Stimulated activated CD8-positive, alpha-beta memory T cell treated with anti-CD3 and anti-CD28 coated beads, Interleukin-12 subunit alpha, Interleukin-12 subunit beta, amount 100 ng/mL, for 1 hour (primary cell): ENCODE results near the gene CAMKK1.

Source experiments
- DNase-seq: peaks from one replicate; pipeline ENCODE4 v3.0.0-alpha.2; 2020; ENCODE audit warnings: low read depth

CAMKK1 gene

GRCh38 chr17:3893003-3893719 is at the start of gene CAMKK1:
TSS of gene CAMKK1 (minus strand) at chr17:3893053. CDS start at chr17:3885687, 7,366 bp downstream.
- peak; percentile 73 for DNase-seq

DNA sequence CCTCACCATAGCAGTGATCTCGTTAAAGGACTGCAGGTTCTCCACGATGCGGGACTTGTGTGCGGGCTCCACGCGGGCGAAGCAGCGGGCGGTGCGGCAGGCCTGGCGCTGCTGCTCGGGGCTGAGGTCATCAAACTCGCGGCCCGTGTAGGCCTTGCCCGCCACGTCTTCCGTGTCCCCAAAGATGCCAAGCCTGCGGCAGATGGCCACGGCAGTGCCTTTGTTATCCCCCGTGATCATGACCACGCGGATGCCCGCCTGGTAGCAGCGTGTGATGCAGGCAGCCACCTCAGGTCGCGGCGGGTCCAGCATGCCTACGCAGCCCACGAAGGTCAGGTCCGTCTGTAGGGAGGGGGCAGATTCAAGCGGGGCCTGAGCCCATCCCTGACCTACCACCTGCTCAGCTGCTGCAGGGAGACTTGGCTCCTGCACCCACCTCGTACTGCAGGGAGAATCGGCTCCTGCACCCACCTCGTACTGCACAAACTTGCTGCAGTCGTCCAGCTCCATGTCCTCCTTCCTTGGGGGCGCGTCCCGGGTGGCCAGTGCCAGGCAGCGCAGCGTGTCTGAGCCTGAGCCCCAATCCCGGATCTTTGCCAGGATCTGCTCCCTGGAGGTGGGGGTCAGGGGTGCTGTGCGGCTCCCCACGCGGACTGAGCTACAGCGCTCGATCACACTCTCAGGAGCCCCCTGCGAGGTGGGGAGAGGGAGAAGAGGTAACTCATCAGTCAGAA is 48.3 kb upstream of the CAMKK1 start:
- DNase-seq, result no peak

GRCh38 chr17:3937359-3937758 is 44.5 kb upstream of the CAMKK1 start:
- no peak for DNase-seq

- no peak for DNase-seq
Measured at GRCh38 chr17:3935825-3936355, 43.0 kb upstream of the CAMKK1 start.

DNA sequence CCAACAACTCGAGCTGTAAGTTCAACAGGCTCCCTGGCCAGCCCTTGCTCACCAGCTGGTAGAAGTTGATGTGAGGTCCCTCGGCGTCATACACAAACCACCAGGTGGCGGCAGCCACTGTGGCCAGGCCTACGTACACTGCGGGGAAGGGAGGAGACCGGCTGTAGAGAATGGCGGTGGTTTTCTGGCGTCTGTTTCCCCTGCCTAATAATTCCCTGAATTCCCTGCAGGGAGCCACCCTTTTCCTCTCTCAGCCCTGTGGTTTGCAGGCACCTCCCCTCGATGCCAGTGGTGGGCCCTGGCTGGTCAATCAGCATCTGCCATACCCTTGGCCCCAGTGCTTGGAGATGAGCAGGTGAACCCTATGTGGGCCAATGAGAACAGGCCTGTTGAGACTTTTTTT is 42.3 kb upstream of the CAMKK1 start:
- DNase-seq, result no peak

- no peak for DNase-seq
Measured at GRCh38 chr17:3929764-3930163, 36.9 kb upstream of the CAMKK1 start.

GRCh38 chr17:3929181-3929580 is 36.3 kb upstream of the CAMKK1 start:
- no peak for DNase-seq

GRCh38 chr17:3928406-3928805 is 35.6 kb upstream of the CAMKK1 start:
- DNase-seq, result no peak

DNA sequence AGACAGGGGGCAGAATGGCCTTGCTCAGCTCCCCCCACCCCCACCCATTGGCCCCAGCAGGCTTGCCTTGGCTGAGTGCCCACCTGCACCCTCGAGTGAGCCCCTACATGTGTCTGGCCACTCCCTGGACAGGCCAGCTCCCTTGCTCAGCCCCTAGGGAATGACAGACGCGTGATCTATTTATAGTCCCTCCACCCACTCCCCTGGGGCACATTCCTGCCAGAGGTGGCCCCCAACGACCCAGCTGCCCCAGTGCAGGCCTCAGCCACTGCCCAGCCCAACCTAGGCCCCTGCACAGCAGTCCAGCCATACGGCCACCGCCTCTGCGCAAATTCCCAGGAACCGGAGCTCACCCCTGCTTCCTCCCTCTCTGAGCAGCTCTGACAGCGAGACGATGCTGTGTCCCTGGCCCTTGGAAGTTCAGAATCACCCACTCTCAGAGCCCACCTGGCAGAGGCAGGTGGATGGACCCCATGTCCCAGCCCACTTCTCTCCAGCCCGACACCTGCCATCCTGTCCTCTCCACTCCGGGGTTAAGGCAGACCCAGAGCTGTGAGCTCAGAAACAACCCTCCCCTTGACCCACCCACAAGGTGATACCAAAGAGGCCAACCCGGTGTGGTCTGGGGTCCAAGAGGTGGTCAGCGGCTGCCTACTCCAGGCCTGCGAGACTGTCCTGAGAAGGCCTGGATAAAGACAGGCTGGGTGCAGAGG is 34.9 kb upstream of the CAMKK1 start:
- no peak for DNase-seq

- no peak for DNase-seq
Measured at GRCh38 chr17:3926860-3927627, 34.2 kb upstream of the CAMKK1 start.

DNA sequence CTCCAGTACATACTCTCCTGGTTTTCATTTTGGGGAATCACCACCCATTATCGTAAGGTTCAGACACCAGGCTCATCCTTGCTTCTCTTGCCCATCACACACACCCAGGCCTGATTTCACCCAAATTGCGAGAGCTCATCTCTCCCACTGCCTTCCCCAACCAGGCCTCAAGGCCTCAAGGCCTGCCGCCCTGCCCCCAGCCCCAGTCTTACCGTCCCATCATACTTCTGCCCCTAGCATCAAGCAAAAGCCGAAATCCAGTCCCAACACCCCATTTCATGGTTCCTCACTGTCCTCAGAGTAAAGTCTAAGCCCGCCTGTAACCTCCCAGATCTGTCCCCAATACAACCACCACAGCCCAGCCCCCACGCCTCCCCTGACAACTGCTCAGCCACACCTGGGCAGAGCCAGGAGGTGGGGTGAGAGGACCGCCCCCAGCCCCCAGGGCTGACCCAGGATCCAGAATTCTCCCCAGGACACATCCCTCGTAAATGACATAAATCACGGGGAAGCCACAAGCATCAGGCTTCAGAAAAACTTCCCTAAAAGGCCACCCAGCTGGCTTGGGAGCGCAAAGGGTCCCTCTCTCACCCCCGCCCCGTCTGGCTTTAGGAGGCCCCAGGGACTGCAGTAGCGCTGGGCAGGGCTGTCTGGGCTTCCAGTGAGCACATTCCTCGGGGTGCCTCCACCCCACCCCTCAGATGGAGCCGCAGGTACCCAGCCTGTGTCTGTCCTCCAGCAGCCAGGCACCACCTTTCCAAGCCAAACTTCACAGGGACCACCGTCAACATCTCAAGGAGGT is 33.0 kb upstream of the CAMKK1 start:
- no peak for DNase-seq

- no peak for DNase-seq
Measured at GRCh38 chr17:3924512-3925350, 31.9 kb upstream of the CAMKK1 start.

DNA sequence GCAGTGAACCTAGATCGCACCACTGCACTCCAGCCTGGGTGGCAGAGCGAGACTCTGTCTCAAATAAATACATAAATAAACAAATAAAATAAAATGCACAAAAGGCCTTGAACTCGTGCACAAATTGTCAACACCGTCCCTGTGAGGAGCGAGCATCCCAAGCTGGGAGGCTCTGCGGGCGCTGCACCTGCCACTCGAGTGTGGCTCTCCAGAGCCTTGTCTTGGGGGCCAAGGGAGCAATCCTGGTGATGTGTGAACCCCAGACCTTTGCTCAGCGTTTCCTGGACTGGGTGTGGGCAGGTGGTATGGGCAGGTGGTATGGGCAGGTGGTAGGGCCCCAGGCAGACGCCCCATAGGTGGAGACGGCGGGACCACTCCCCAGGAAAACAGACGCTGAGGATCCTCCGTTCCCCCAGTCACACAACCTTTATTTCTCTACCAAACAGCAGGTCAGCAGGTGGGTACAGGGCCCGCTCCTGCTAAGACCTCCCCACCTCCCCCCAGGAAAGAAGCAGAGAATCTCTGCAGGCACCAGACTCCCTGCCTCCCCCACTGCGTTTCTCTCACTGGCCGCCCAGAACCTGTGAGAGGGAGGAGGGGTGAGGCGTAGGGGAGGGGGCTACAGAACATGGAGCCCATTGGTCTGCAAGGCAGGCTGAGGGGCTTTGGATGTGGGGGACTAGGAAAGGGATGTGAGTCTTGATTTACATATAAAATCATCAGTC is 30.8 kb upstream of the CAMKK1 start:
- DNase-seq, result no peak

- no peak for DNase-seq
Measured at GRCh38 chr17:3922765-3923164, 29.9 kb upstream of the CAMKK1 start.

GRCh38 chr17:3921502-3922319 is 28.9 kb upstream of the CAMKK1 start:
- DNase-seq, result no peak

DNA sequence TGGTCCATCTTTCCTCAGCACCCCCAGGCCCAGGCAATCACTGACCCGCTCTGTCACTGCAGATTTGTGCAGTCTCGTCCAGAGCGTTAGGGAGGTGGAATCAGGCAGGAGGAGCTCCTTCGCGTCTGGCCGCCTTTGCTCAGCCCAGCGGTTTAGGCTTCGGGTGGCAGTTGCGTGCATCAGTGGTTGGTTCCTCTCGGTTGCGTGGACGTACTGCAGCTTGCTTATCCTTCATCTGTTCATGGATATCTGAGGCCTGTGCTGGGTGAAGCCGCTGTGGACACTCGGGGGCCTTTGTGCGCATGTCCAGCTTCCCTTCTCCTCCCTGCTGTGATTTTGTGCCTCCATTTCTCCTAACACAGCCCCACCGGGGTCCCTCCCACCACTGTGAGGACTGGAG is 28.2 kb upstream of the CAMKK1 start:
- DNase-seq, result no peak

GRCh38 chr17:3919123-3919624 is 26.3 kb upstream of the CAMKK1 start:
- DNase-seq, result no peak

DNA sequence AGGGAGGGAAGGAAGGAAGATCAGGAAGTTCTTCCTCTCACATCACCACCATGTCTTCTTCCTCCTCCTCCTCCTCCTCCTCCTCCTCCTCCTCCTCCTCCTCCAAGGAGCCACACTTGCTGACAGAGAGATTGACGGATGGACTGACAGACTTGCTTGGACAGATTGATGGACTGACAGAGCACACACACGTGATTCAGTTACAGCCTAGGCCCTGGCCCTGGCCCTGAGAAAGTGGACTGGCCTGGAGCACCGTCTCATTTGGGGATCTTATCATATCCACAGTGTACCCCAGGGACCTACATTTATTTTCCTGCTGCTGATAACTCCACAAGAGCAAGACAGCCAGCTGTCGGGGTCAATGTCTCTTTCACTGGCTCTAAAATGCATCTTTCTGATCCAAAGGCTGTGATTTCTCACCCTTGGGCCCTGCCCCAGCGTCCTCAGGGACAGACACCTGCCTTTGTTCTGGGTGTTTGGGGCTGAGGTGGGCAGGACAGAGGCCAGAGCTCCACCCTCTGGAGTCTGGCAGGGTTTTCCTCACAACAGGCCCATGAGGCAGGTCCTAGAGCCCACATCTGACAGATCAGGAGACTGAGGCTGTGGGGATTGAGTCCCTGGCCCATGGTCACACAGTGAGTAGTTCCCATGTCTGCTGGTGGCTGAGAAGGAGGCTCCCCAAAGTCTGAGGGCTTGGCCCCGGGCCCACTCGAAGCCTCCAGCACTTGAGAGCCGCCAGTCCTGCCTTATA is 25.7 kb upstream of the CAMKK1 start:
- DNase-seq, result no peak
